H9 (cell line): Measurements from ENCODE around the gene LHX1. TPM values are rescaled to one million over a fixed set of nuclear protein-coding genes. Genes with fewer than 3 reads are reported as not detected.
A peak's percentile ranks its signal among the peaks of the same experiment; 100 is the strongest.

Source experiments
- DNase-seq: peaks from one replicate; pipeline ENCODE4 v3.0.0-alpha.2; 2017
- H2AFZ ChIP-seq: one replicate; pipeline ENCODE4 v1.6.1; 2013; ENCODE audit warnings: mild to moderate bottlenecking, low read length, control low read depth, moderate library complexity
- H2AK5ac ChIP-seq: 2 replicates; pipeline ENCODE4 v1.6.1; 2013; ENCODE audit warnings: low read length, control low read depth, mixed read lengths; ENCODE audit not compliant: insufficient read length
- H2BK120ac ChIP-seq: one replicate; pipeline ENCODE4 v1.6.1; 2013; ENCODE audit warnings: low read depth, mild to moderate bottlenecking, low read length, control low read depth, inconsistent platforms; ENCODE audit not compliant: poor library complexity, severe bottlenecking
- H2BK12ac ChIP-seq: 2 replicates; pipeline ENCODE4 v1.6.1; 2013; ENCODE audit warnings: low read length, control low read depth, mixed read lengths, low read depth; ENCODE audit not compliant: insufficient read length
- H2BK15ac ChIP-seq: 2 replicates; pipeline ENCODE4 v1.6.1; 2013; ENCODE audit warnings: low read depth, low read length, control low read depth
- H2BK20ac ChIP-seq: one replicate; pipeline ENCODE4 v1.6.1; 2013; ENCODE audit warnings: low read depth, mild to moderate bottlenecking, low read length, control low read depth, inconsistent platforms; ENCODE audit not compliant: poor library complexity, severe bottlenecking
- H2BK5ac ChIP-seq: 2 replicates; pipeline ENCODE4 v1.6.1; 2013; ENCODE audit warnings: low read length, control low read depth, mixed read lengths; ENCODE audit not compliant: insufficient read length
- H3K14ac ChIP-seq: 2 replicates; pipeline ENCODE4 v1.6.1; 2013; ENCODE audit warnings: low read length, control low read depth; ENCODE audit not compliant: insufficient read depth
- H3K18ac ChIP-seq: 2 replicates; pipeline ENCODE4 v1.6.1; 2013; ENCODE audit warnings: low read depth, mild to moderate bottlenecking, mixed read lengths, low read length, control low read depth; ENCODE audit not compliant: insufficient read length
- H3K23ac ChIP-seq: 2 replicates; pipeline ENCODE4 v1.6.1; 2013; ENCODE audit warnings: low read length, control low read depth, mixed read lengths, low read depth; ENCODE audit not compliant: insufficient read length
- H3K23me2 ChIP-seq: 2 replicates; pipeline ENCODE4 v1.6.1; 2013; ENCODE audit warnings: low read depth, mild to moderate bottlenecking, mixed read lengths, low read length, control low read depth; ENCODE audit not compliant: insufficient read length, poor library complexity, severe bottlenecking
- H3K27ac ChIP-seq: 2 replicates; pipeline ENCODE4 v1.5.1; 2013; ENCODE audit warnings: low read length, control low read depth, mixed read lengths, low read depth; ENCODE audit not compliant: insufficient read length
- H3K27me3 ChIP-seq: 2 replicates; pipeline ENCODE4 v1.6.1; 2013; ENCODE audit warnings: low read length, control low read depth, inconsistent platforms; ENCODE audit not compliant: insufficient read depth
- H3K4ac ChIP-seq: 2 replicates; pipeline ENCODE4 v1.6.1; 2013; ENCODE audit warnings: low read depth, mild to moderate bottlenecking, control low read depth, inconsistent platforms, low read length, moderate library complexity
- H3K4me1 ChIP-seq: 2 replicates; pipeline ENCODE4 v1.6.1; 2013; ENCODE audit warnings: low read length, control low read depth, inconsistent platforms; ENCODE audit not compliant: insufficient read depth
- H3K4me2 ChIP-seq: 2 replicates; pipeline ENCODE4 v1.6.1; 2013; ENCODE audit warnings: low read length, control low read depth, mixed read lengths; ENCODE audit not compliant: insufficient read length, insufficient read depth
- H3K56ac ChIP-seq: 2 replicates; pipeline ENCODE4 v1.6.1; 2013; ENCODE audit warnings: low read depth, mild to moderate bottlenecking, mixed read lengths, low read length, control low read depth; ENCODE audit not compliant: insufficient read length
- H3K79me1 ChIP-seq: 2 replicates; pipeline ENCODE4 v1.6.1; 2013; ENCODE audit warnings: low read depth, mild to moderate bottlenecking, moderate library complexity, low read length, control low read depth, inconsistent platforms; ENCODE audit not compliant: insufficient read depth, poor library complexity, severe bottlenecking
- H3K79me2 ChIP-seq: 2 replicates; pipeline ENCODE4 v1.6.1; 2013; ENCODE audit warnings: low read length, control low read depth, inconsistent platforms; ENCODE audit not compliant: insufficient read depth
- H3K9ac ChIP-seq: 2 replicates; pipeline ENCODE4 v1.6.1; 2013; ENCODE audit warnings: low read length, control low read depth, mixed read lengths; ENCODE audit not compliant: insufficient read length; ENCODE audit errors: extremely low read depth
- H3K9me3 ChIP-seq: one replicate; pipeline ENCODE4 v1.6.1; 2013; ENCODE audit warnings: low read depth, low read length, inconsistent platforms; ENCODE audit not compliant: control insufficient read depth
- H3T11ph ChIP-seq: one replicate; pipeline ENCODE4 v1.6.1; 2013; ENCODE audit warnings: mild to moderate bottlenecking, low read length, control low read depth, inconsistent platforms
- H4K20me1 ChIP-seq: one replicate; pipeline ENCODE4 v1.6.1; 2013; ENCODE audit not compliant: control insufficient read depth, insufficient read length, insufficient read depth
- H4K5ac ChIP-seq: 2 replicates; pipeline ENCODE4 v1.6.1; 2013; ENCODE audit warnings: low read depth, mild to moderate bottlenecking, mixed read lengths, low read length, control low read depth; ENCODE audit not compliant: insufficient read length
- H4K8ac ChIP-seq: replicated peaks from 2 replicates; pipeline ENCODE4 v1.6.1; 2013; ENCODE audit warnings: low read length, control low read depth, mixed read lengths, low read depth; ENCODE audit not compliant: insufficient read length
- H4K91ac ChIP-seq: 2 replicates; pipeline ENCODE4 v1.6.1; 2013; ENCODE audit warnings: low read depth, mild to moderate bottlenecking, moderate library complexity, mixed read lengths, low read length, control low read depth; ENCODE audit not compliant: insufficient read length
- H3K27ac Mint-ChIP-seq, 3 experiments: 2 replicates in 2 of 3; 3 replicates in 1 of 3; pipeline ENCODE4 v1.8.0; 2020 to 2021; ENCODE audit warnings: mixed read lengths in 3 of 3, mild to moderate bottlenecking in 1 of 3, moderate library complexity in 1 of 3
- H3K27me3 Mint-ChIP-seq: 2 replicates; pipeline ENCODE4 v1.8.0; 2021; ENCODE audit warnings: low read depth, mild to moderate bottlenecking, moderate library complexity, mixed read lengths
- H3K36me3 Mint-ChIP-seq, 3 experiments: 2 replicates in 2 of 3; 3 replicates in 1 of 3; pipeline ENCODE4 v1.8.0; 2020 to 2021; ENCODE audit warnings: low read depth in 3 of 3, mixed read lengths in 3 of 3; ENCODE audit not compliant: insufficient read depth in 1 of 3
- H3K4me1 Mint-ChIP-seq, 2 experiments: 2 replicates each; pipeline ENCODE4 v1.8.0; 2020; ENCODE audit warnings: mixed read lengths in 2 of 2
- H3K4me3 Mint-ChIP-seq, 2 experiments: 2 replicates in 1 of 2; 3 replicates in 1 of 2; pipeline ENCODE4 v1.8.0; 2020 to 2021; ENCODE audit warnings: mild to moderate bottlenecking in 2 of 2, mixed read lengths in 2 of 2, moderate library complexity in 1 of 2
- H3K9me3 Mint-ChIP-seq, 2 experiments: 2 replicates in 1 of 2; 3 replicates in 1 of 2; pipeline ENCODE4 v1.8.0; 2020; ENCODE audit warnings: mild to moderate bottlenecking in 2 of 2, mixed read lengths in 2 of 2, moderate library complexity in 1 of 2
- CTCF ChIP-seq: fragments of 200-600 bp; sonication (generic); conservative IDR thresholded peaks from 3 replicates; pipeline ENCODE4 v1.8.0; 2021; ENCODE audit warnings: antibody characterized with exemption, mild to moderate bottlenecking
- WGBS: extraction: QIAGEN DNeasy Blood & Tissue Kit; methylation state at CpG from one replicate; pipeline ENCODE4 v1.1.7; 2013; ENCODE audit warnings: missing lambda C conversion rate, low lambda C conversion rate, mixed read lengths; ENCODE audit not compliant: insufficient read length; ENCODE audit errors: extremely low coverage; 5-methylcytosine and 5-hydroxymethylcytosine counted together
- total RNA-seq: library from RNA; stranded (reverse); gene quantifications from 2 replicates; pipeline ENCODE4 v1.2.1, GENCODE V29; 2021

Gene LHX1
- total RNA-seq, 1 experiment from 2014 or later, result 0.22 TPM

GRCh38 chr17:36937959-36938565 lies 787 bp downstream of the LHX1 start:
- DNase-seq, result peak; percentile 81
- Mint-ChIP-seq H3K27ac (no peak overlapping the region), H3K4me1 (peaks cover 56 to 70% of the 10 kb centered on the region in 2 experiments), H3K9me3 (peaks cover 0 to 3% of the 10 kb centered on the region in 2 experiments; a peak in 1 of 5 replicates), H3K27me3 (peaks cover 100% of the 10 kb centered on the region), H3K36me3 (no peaks in the 10 kb centered on the region; a peak in 1 of 7 replicates), H3K4me3 (peak overlapping the region; percentile 57 to 91)
- peaks cover 86% of the 10 kb centered on the region for H3K27me3 ChIP-seq
- H2BK120ac ChIP-seq, result no peak overlapping the region
- no peak overlapping the region for H3K18ac ChIP-seq
- no peak overlapping the region for H2BK12ac ChIP-seq
- no peak overlapping the region for H2AK5ac ChIP-seq
- no peak overlapping the region for H4K91ac ChIP-seq
- no peak overlapping the region for H3K23ac ChIP-seq
- H2BK20ac ChIP-seq, result no peak overlapping the region
- no peak overlapping the region for H3K56ac ChIP-seq
- H4K8ac ChIP-seq, result no peak overlapping the region
- H4K5ac ChIP-seq, result no peak overlapping the region
- H4K20me1 ChIP-seq, result peaks cover 4% of the 10 kb centered on the region
- H2BK15ac ChIP-seq, result no peak overlapping the region
- TF ChIP-seq CTCF, result no peak
- no peak overlapping the region for H3T11ph ChIP-seq
- WGBS, result no CpG with 5 or more reads among the region's 36 CpGs
- H3K23me2 ChIP-seq, result peaks cover 30% of the 10 kb centered on the region
- H3K4me1 ChIP-seq, result no peaks in the 10 kb centered on the region; the same call in 1 of the 2 replicates
- H3K4me2 ChIP-seq, result peak overlapping the region; percentile 65
- H3K9me3 ChIP-seq, result no peaks in the 10 kb centered on the region
- no peak overlapping the region for H3K14ac ChIP-seq
- no peaks in the 10 kb centered on the region for H3K79me1 ChIP-seq
- H3K9ac ChIP-seq, result no peak overlapping the region
- H3K79me2 ChIP-seq, result no peaks in the 10 kb centered on the region
- no peak overlapping the region for H2BK5ac ChIP-seq
- no peak overlapping the region for H3K4ac ChIP-seq
- H3K27ac ChIP-seq, result no peak overlapping the region
- H2AFZ ChIP-seq, result no peak overlapping the region
